Gastroesophageal sphincter (tissue), 4 donors: ENCODE data around the gene GPRC5D. TPM values are rescaled to one million over a fixed set of nuclear protein-coding genes. Genes with fewer than 3 reads are reported as not detected.

ENCODE experiments used
- ATAC-seq: fragments of 150-250 bp; one replicate; pipeline ENCODE4 v1.9.1; 2016; ENCODE audit warnings: mild to moderate bottlenecking, moderate library complexity
- H3K27ac ChIP-seq, 4 donors: fragments of 200-600 bp; sonication (generic) in 3 of 4; 1 replicate in 3 of 4; 2 replicates in 1 of 4; pipeline ENCODE4 v1.5.1; 2016 to 2019
- H3K27me3 ChIP-seq: fragments of 200-600 bp; sonication (generic); one replicate; pipeline ENCODE4 v1.5.1; 2019
- H3K36me3 ChIP-seq, 2 donors: fragments of 200-600 bp; sonication (generic); one replicate each; pipeline ENCODE4 v1.5.1; 2019; ENCODE audit warnings: control low read depth in 1 of 2
- H3K4me1 ChIP-seq, 3 donors: fragments of 200-600 bp; sonication (generic); 1 replicate in 2 of 3; 2 replicates in 1 of 3; pipeline ENCODE4 v1.5.1; 2016 to 2019; ENCODE audit warnings: control low read depth in 2 of 3
- H3K4me3 ChIP-seq, 2 donors: fragments of 200-600 bp; sonication (generic); one replicate each; pipeline ENCODE4 v1.5.1; 2019; ENCODE audit warnings: mild to moderate bottlenecking in 1 of 2, moderate library complexity in 1 of 2
- H3K9me3 ChIP-seq, 3 donors: fragments of 200-600 bp; sonication (generic); one replicate each; pipeline ENCODE4 v1.5.1; 2017 to 2019; ENCODE audit warnings: control low read depth in 2 of 3
- EP300 ChIP-seq: sonication (generic); formaldehyde crosslinking; IDR thresholded peaks from one replicate; pipeline ENCODE4 v1.6.1; 2017; ENCODE audit warnings: antibody characterized with exemption, mild to moderate bottlenecking
- POLR2A ChIP-seq, 2 donors: fragments of 450-650 bp; IDR thresholded peaks; one replicate each; pipeline ENCODE4 v1.6.1; 2017; ENCODE audit warnings: antibody characterized with exemption in 2 of 2, mild to moderate bottlenecking in 2 of 2, moderate library complexity in 1 of 2
- POLR2AphosphoS5 ChIP-seq: sonication (generic); formaldehyde crosslinking; IDR thresholded peaks from one replicate; pipeline ENCODE4 v1.6.1; 2017; ENCODE audit warnings: antibody characterized with exemption
- WGBS, 2 donors: methylation state at CpG; one replicate each; pipeline ENCODE4 v1.1.5; 2018; ENCODE audit warnings: low coverage in 1 of 2; 5-methylcytosine and 5-hydroxymethylcytosine counted together
- total RNA-seq, 4 donors: library from RNA; depleted of rRNA; stranded (reverse); fragments of >200 nt; gene quantifications; one replicate each; pipeline ENCODE4 v1.1.0, GENCODE V29; 2016
- TF ChIP-seq, protein P1 (sequence below), 4 experiments: fragments of 200-600 bp in 2 of 4; fragments of 450-650 bp in 2 of 4; sonication (generic) in 1 of 4; IDR thresholded peaks; one replicate each; pipeline ENCODE4 v1.5.1; 2017 to 2019; ENCODE audit warnings: antibody characterized with exemption in 4 of 4, mild to moderate bottlenecking in 2 of 4, moderate library complexity in 2 of 4

GPRC5D gene
- total RNA-seq, 4 donors from 2014 or later, result not detected

DNA sequence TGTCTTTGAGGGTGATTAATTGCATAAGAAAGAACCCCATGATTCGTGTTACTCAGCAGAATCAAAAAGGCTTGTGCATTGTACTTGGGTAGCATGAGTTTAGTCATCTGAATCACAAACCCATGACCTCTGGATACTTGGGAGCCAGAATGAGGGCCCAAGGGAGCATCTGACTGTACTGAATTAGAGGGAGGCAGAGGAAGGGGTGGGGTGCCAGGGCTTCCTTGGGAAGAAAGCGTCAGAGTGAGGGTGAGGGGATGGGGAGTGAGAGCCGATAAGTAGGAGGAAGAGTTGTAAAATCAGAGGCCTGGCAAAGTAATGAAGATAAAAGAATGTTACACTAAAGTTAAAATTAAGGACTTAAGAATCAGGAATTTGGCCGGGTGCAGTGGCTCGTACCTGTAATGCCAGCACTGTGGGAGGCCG, 29.8 kb downstream of the GPRC5D start:
- Histone ChIP-seq H3K4me3 (no peak overlapping the region), H3K9me3 (no peaks in the 10 kb centered on the region), H3K4me1 (peaks cover 0 to under 1% (median 0%) of the 10 kb centered on the region in 3 donors), H3K27me3 (no peaks in the 10 kb centered on the region), H3K36me3 (no peaks in the 10 kb centered on the region), H3K27ac (no peak overlapping the region)
- TF ChIP-seq EP300, result no peak
- peak; percentile 19 for TF ChIP-seq POLR2AphosphoS5
- TF ChIP-seq, protein P1, sequence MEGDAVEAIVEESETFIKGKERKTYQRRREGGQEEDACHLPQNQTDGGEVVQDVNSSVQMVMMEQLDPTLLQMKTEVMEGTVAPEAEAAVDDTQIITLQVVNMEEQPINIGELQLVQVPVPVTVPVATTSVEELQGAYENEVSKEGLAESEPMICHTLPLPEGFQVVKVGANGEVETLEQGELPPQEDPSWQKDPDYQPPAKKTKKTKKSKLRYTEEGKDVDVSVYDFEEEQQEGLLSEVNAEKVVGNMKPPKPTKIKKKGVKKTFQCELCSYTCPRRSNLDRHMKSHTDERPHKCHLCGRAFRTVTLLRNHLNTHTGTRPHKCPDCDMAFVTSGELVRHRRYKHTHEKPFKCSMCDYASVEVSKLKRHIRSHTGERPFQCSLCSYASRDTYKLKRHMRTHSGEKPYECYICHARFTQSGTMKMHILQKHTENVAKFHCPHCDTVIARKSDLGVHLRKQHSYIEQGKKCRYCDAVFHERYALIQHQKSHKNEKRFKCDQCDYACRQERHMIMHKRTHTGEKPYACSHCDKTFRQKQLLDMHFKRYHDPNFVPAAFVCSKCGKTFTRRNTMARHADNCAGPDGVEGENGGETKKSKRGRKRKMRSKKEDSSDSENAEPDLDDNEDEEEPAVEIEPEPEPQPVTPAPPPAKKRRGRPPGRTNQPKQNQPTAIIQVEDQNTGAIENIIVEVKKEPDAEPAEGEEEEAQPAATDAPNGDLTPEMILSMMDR (IDR thresholded peaks at IDR 0.05), result no peak
- WGBS, 2 donors, result 45 to 49% methylated on average over 6 of the region's 6 CpGs
- ATAC-seq, result peak; percentile 69

DNA sequence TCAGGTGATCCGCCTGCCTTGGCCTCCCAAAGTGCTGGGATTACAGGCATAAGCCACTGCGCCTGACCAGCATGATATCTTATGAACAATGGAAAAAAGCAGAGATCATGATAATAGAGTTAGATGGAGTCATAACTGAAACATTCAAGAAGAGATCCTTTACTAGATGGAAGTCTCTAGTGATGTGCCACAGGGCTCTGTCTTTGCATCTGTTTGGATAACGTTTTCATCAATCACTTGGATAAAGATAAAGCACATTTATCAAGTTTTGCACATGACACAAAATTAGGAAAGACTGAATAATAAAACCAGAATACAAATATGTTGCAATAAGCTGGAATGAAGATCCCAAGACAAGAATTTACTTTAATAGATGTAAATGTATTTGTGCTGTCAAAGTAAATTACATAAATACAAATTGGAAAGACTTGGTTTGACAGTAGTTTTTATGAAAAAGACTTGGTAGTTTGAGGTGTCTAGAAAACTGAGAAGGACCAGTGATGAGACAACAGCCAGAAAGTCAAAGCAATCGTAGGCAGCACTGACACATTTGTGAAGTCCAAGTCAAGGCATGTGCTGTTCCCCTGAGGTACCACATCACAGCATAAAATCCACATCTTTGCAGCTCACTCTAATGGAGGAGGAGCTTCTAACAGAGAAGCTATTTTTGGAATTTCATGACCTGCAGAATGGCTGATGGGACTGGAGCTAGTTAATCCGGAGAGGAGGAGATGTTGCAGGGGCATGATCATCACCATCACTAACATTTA, 32.1 kb downstream of the GPRC5D start:
- no peak for ATAC-seq
- Histone ChIP-seq H3K9me3 (no peaks in the 10 kb centered on the region), H3K4me3 (no peak overlapping the region), H3K36me3 (no peaks in the 10 kb centered on the region), H3K4me1 (peaks cover 0 to 17% (median 7%) of the 10 kb centered on the region in 3 donors), H3K27me3 (no peaks in the 10 kb centered on the region), H3K27ac (no peak overlapping the region)
- TF ChIP-seq POLR2AphosphoS5, result no peak
- TF ChIP-seq EP300, result no peak
- no peak for TF ChIP-seq POLR2A (IDR thresholded peaks at IDR 0.05)
- TF ChIP-seq, protein P1 (IDR thresholded peaks at IDR 0.05), result no peak
- 74 to 80% methylated on average over 5 of the region's 5 CpGs for WGBS, 2 donors

DNA sequence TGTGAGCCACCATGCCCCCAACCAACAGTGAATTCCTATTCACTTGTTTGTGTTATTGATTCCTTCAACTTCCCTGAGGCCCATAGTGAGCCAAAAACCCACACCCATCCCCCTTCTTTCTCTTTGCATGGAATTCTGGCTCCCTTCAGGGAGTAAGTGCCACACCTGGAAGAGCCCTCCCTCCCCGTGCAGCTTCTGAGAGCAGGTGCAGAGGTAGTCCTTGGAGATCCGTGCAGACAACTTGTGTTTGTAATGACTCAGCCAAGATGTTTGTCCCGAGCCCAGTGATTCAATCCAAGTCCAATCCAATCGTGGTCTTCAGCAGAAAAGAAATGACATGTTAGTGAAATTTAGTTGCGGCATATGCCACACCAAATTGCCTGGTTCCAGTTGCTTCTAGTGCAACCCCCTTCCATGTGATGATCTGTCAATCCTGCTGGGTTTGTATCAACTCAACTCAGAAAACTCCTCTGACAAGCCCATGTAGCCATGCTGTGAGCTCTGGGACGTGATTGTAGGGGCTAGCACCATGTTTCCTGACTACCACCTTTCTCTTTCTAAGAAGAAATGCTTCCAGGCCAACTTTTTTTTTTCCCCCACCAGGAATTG, 33.1 kb downstream of the GPRC5D start:
- WGBS, 2 donors, result 76% methylated on average over 6 of the region's 6 CpGs; no CpG with 5 or more reads in 1 of the 2 donors
- Histone ChIP-seq H3K4me3 (no peak overlapping the region), H3K9me3 (no peaks in the 10 kb centered on the region), H3K27ac (no peak overlapping the region), H3K36me3 (no peaks in the 10 kb centered on the region), H3K4me1 (peaks cover 0 to 17% (median 7%) of the 10 kb centered on the region in 3 donors), H3K27me3 (no peaks in the 10 kb centered on the region)
- ATAC-seq, result no peak
- TF ChIP-seq, protein P1 (IDR thresholded peaks at IDR 0.05), result no peak
- no peak for TF ChIP-seq EP300
- no peak for TF ChIP-seq POLR2A (IDR thresholded peaks at IDR 0.05)
- TF ChIP-seq POLR2AphosphoS5, result no peak

DNA sequence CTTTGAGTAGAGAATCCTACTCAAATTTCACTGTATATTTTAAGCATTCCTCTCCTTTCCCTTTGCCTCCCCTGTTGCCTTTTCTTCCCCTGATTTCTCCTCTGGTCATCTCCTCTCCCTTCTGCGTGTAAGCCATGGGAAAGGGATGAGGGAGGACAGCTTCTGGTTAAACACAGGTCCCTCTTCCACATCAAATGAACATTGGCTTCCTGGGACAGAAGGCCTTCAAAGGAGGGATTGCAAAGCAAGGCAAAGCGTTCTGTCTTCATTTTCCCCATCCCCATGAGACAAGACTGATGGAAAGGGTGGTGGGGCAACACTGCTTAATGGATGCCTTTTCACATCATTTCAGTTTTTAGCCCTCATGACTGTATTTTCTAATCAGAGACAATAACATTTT, 34.5 kb downstream of the GPRC5D start:
- Histone ChIP-seq H3K4me1 (peaks cover 0 to 17% (median 7%) of the 10 kb centered on the region in 3 donors), H3K36me3 (no peaks in the 10 kb centered on the region), H3K4me3 (no peak overlapping the region), H3K9me3 (no peaks in the 10 kb centered on the region), H3K27me3 (no peaks in the 10 kb centered on the region), H3K27ac (no peak overlapping the region)
- WGBS, 2 donors, result 94 to 100% methylated on average over 1 to 2 of the region's 2 CpGs
- ATAC-seq, result no peak
- TF ChIP-seq, protein P1 (IDR thresholded peaks at IDR 0.05), result no peak
- TF ChIP-seq POLR2A (IDR thresholded peaks at IDR 0.05) (no peak), EP300 (no peak), POLR2AphosphoS5 (no peak)
